ENCODE data around the gene MEA1.

Gene MEA1

DNA sequence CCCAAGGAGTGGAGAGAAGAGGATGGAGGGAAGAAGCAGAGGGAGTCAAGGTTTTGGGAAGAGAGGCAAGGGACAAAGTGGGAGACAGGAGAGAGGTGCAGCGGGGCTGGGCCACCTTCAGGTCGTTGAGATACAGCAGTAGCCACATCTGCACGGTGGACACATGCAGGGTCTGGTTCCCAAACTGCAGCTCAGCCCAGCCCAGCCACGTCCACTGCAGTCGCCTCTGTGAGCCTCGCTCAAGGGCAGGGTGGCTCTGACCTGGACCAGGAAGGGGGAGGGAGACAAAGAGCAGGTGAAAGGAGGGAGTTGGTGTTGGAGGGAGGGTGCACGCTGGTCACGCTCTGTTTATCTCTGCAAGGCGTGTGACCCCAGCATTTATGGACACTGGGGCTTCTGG, 25.0 kb upstream of the MEA1 start:
- no peak for DNase-seq (ENCODE audit: low spot score)

- no peak for DNase-seq (ENCODE audit: low spot score)
Observed at GRCh38 chr6:43037706-43038105, 24.0 kb upstream of the MEA1 start.

GRCh38 chr6:43037197-43037596, 23.5 kb upstream of the MEA1 start:
- no peak for DNase-seq (ENCODE audit: low spot score)

- DNase-seq (ENCODE audit: low spot score): peak; percentile 57
Observed at GRCh38 chr6:43036712-43037111, 23.0 kb upstream of the MEA1 start.

DNA sequence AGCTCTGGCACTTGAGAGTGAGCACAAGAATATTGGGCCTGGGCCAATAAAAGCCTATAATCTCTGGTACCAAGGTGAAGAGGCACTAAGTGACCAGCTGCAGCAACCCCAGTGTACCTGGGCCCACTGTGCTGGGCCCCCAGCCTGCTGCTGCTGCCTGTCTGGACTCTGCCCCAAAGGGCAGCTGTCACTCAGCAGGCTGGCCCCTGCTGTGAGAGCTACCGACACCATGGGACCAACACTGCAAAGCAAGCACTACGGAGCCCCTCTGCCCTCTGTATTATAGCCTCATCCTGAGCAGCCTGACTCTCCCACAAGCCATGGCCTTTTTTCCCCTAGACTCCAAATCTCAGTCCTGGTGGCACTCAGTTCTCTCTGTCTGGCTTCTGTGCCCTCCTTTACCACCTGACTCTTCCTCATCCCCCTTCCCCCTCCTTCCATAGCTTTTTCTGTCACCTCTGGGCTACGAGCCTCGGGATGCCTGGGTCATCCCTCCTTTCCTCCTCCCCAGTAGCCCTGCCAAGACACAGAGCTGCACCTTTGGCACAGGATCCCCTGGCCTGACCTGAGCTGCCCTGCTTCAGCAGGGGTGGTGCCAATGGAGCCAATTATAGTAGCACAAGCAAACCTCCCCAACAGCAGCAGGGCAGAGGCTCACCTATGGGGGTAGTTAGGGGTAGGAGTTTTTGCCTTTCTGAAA, 21.9 kb upstream of the MEA1 start:
- no peak for DNase-seq (ENCODE audit: low spot score)

DNA sequence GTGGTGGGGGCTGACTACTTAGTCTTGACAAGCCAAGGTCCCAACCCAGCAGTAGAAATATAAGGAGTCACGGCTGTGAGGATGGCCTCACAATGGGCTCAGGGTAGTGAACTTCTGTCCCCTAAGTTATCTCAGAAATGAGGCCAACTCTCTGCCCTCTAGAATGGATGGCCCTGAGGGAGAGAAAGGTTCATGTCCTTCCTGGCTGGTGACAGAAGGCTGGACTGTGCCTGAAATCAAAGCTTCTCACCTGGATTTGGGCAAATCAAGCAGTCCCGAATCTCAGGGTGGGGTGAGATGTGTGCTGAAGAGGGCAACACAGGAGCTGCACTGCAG, 20.4 kb upstream of the MEA1 start:
- DNase-seq (ENCODE audit: low spot score): no peak

DNA sequence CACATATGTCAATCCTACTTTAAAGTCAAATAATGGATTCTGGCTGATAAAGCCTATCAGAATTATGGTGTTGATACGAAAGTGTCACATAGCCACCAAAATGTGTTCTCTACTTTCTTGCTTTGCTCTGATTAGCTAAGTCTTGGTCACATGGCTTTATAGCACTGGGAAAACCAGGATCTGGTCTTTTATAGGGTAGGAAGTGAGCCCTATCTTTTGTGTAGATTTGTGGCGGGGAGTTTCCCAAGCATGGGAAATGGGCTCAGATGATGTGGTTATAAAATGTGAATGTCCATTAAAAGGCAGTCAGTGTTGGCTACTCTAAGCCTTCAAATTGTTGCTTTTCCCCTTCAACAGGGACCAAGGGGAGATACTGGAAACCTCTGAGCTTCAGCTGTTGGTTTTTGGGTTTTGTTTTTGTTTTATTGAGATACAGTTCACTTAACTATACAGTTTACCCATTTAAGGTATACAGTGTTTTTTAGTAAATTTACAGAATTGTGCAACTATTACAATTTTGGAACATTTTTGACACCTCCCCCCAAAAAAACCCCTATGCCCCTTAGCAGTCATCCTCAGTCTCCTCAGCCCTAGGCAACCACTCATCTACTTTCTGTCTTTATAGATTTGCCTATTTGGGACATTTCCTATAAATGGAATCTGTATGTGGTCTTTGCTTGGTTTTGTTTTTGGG, 19.9 kb upstream of the MEA1 start:
- DNase-seq (ENCODE audit: low spot score): no peak

- no peak for DNase-seq (ENCODE audit: low spot score)
Observed at GRCh38 chr6:43032326-43032725, 18.6 kb upstream of the MEA1 start.

DNA sequence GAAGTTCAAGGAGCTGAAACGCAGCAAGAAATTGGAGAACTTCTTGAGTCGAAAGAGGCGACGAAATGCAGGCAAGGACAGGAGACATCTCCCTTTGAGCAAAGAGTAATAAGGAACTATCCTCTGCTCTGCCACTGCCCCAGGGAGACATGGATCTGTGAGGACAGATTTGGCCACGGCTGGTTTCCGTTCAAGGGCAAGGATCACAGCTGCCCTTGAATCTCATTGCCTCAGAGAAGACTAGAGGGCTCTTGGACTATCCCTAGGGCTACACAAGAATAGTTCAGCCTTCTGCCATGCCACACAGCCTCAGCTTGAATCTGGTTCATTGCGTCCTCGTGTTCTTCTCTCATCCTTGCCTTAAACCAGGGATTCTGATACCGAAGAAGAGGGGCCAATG, 15.4 kb upstream of the MEA1 start:
- no peak for DNase-seq (ENCODE audit: low spot score)

- no peak for DNase-seq (ENCODE audit: low spot score)
Observed at GRCh38 chr6:43026365-43026764, 12.6 kb upstream of the MEA1 start.

- no peak for DNase-seq (ENCODE audit: low spot score)
Observed at GRCh38 chr6:43024436-43024835, 10.7 kb upstream of the MEA1 start.

- peak; percentile 76 for DNase-seq (ENCODE audit: low spot score)
Observed at GRCh38 chr6:43021270-43022047, 7.7 kb upstream of the MEA1 start, which contains the start of gene RRP36. Gene RRP36, plus strand, starts transcription at chr6:43021623. Its CDS starts 32 bp downstream, at chr6:43021655.

DNA sequence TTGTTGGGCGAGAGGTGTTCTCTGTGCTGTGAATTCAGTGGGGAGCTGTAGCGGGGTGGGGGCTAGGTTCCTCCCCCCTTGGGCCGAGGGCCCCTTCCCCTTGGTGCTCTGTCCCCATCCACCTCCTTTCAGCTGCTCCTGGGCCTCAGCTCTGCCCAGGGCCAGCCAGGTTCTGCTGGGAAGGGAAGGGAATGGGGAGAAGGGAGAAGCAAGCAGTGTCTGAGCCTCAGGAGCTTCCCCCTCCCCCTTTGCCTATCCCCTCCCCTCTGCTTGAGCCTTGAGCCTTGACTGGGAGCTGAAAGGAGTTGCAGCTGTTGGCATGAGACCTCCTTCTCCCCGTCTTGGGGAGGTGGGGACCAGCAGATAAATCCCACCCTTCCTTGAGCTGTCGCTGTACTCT, 7.1 kb upstream of the MEA1 start:
- DNase-seq (ENCODE audit: low spot score): no peak

- no peak for DNase-seq (ENCODE audit: low spot score)
Observed at GRCh38 chr6:43020052-43020705, 6.4 kb upstream of the MEA1 start.

GRCh38 chr6:43019152-43019551, 5.4 kb upstream of the MEA1 start:
- no peak for DNase-seq (ENCODE audit: low spot score)

- no peak for DNase-seq (ENCODE audit: low spot score)
Observed at GRCh38 chr6:43016943-43017334, 3.2 kb upstream of the MEA1 start.

DNA sequence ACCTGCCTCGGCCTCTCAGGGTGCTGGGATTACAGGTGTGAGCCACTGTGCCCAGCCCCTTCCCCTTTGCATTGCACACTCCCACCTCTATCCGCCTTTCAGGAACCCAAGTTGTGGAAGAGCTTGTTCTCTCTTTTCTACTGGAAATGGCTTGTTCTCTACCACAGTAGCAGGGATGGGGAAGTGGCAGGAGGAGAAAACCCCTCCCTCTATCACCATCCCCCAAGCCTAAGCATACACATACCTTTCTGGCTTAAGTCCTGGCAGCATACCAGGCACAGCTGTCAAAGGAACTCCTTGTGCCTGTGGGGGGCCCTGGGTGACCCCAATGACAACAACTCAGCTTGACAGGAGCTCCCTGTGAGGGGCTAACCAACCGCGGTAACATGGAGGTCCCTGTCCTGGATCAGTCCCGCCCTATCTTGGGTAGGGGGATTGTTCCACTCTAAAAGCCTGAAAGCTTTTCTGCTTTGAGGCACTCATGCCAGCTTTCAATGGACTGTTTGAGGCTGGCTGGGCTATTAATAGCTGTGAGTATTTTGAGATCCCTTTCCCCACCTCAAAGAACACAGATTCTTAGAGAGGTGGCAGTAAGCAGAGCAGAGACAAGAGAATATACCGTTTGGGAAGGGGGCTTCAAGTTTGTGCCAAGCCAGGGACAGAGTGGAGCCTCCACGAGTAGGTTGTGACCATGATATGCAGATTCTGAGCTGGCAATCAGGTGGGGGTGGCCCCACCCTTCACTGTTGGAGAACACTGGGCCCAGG, 2.6 kb upstream of the MEA1 start:
- DNase-seq (ENCODE audit: low spot score): no peak

GRCh38 chr6:43014434-43014909, 726 bp upstream of the MEA1 start:
- DNase-seq (ENCODE audit: low spot score): no peak

GRCh38 chr6:43013097-43013842, 476 bp downstream of the MEA1 start:
- no peak for DNase-seq (ENCODE audit: low spot score)

GRCh38 chr6:43012364-43012763, 1.4 kb downstream of the MEA1 start:
- no peak for DNase-seq (ENCODE audit: low spot score)

DNA sequence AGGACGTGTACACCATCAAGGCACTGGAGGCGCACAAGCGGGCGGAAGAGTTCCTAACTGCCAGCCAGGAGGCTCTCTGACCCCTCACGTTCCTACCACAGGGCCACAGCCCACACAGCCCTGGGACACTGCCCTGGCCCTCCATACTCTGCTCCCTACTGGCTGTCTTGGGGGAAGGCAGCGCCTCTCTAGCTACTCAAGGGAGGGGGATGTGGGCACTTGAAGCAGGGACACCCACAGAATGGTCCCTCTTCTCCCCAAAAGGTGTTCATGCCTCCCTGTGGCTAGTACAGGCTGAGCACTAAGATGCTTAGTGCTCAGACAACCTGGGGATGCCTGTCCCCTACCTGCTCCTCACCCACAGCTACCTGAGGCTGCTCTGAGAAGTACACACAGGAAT, 2.5 kb downstream of the MEA1 start:
- no peak for DNase-seq (ENCODE audit: low spot score)

Data from putamen (tissue), 1 donor.